DND-41 (cell line): Measurements from ENCODE around the gene ALDH1L2.

ENCODE experiments used
- ATAC-seq: fragments of 200-7000 bp; cut with Tn5 transposase; 3 replicates; pipeline ENCODE4 v1.9.1; 2021; ENCODE audit warnings: low read depth; ENCODE audit not compliant: insufficient read depth
- DNase-seq: peaks from one replicate; pipeline ENCODE4 v3.0.0-alpha.2; 2020
- H2AFZ ChIP-seq: 2 replicates; pipeline ENCODE4 v1.6.0; 2012; ENCODE audit warnings: low read depth, low read length
- H3K27ac ChIP-seq: 2 replicates; pipeline ENCODE4 v1.5.1; 2012; ENCODE audit warnings: low read length, inconsistent platforms
- H3K27me3 ChIP-seq: fragments of 200-600 bp; sonication (generic); 2 replicates; pipeline ENCODE4 v1.6.0; 2012; ENCODE audit warnings: low read length, mild to moderate bottlenecking, inconsistent platforms; ENCODE audit not compliant: insufficient read depth, poor library complexity
- H3K36me3 ChIP-seq: 2 replicates; pipeline ENCODE4 v1.5.1; 2012; ENCODE audit warnings: low read length, inconsistent platforms; ENCODE audit not compliant: insufficient read depth
- H3K4me1 ChIP-seq: 2 replicates; pipeline ENCODE4 v1.5.1; 2012; ENCODE audit warnings: mild to moderate bottlenecking, low read length; ENCODE audit not compliant: insufficient read depth
- H3K4me2 ChIP-seq: 2 replicates; pipeline ENCODE4 v1.6.0; 2012; ENCODE audit warnings: mild to moderate bottlenecking, moderate library complexity, low read length, inconsistent platforms; ENCODE audit not compliant: insufficient read depth
- H3K4me3 ChIP-seq, 2 experiments: fragments of 200-600 bp in 1 of 2; shearing (Covaris generic) in 1 of 2; 2 replicates each; pipeline ENCODE4 v1.5.1; 2012 to 2016; ENCODE audit warnings: inconsistent platforms in 2 of 2, low read length in 2 of 2, mild to moderate bottlenecking in 2 of 2, low read depth in 1 of 2, moderate library complexity in 1 of 2
- H3K79me2 ChIP-seq: 2 replicates; pipeline ENCODE4 v1.6.0; 2012; ENCODE audit warnings: low read length, inconsistent platforms; ENCODE audit not compliant: insufficient read depth
- H3K9ac ChIP-seq: 2 replicates; pipeline ENCODE4 v1.6.0; 2012; ENCODE audit warnings: low read depth, mild to moderate bottlenecking, inconsistent platforms, low read length, moderate library complexity
- H3K9me3 ChIP-seq: 2 replicates; pipeline ENCODE4 v1.5.1; 2012; ENCODE audit warnings: low read length, moderate library complexity, mild to moderate bottlenecking, inconsistent platforms; ENCODE audit not compliant: insufficient read depth, severe bottlenecking
- H4K20me1 ChIP-seq: 2 replicates; pipeline ENCODE4 v1.6.0; 2012; ENCODE audit warnings: low read length; ENCODE audit not compliant: insufficient read depth
- CTCF ChIP-seq: IDR thresholded peaks from 2 replicates; pipeline ENCODE4 v1.5.1; 2012; ENCODE audit warnings: borderline replicate concordance, low read length, moderate library complexity, mild to moderate bottlenecking; ENCODE audit not compliant: poor library complexity, severe bottlenecking; ENCODE audit errors: extremely low read depth
- EZH2 ChIP-seq: IDR thresholded peaks from 3 replicates; pipeline ENCODE4 v1.6.1; 2012; ENCODE audit warnings: borderline replicate concordance, low read depth, mild to moderate bottlenecking, moderate library complexity, low read length, inconsistent platforms; ENCODE audit not compliant: severe bottlenecking

The ALDH1L2 gene

GRCh38 chr12:105030820-105031807 lies 53.1 kb downstream of the ALDH1L2 start:
- no peak for ATAC-seq
- no peak overlapping the region for H3K4me2 ChIP-seq
- no peak for DNase-seq
- peaks cover 7% of the 10 kb centered on the region for H3K4me1 ChIP-seq
- H3K36me3 ChIP-seq, result no peaks in the 10 kb centered on the region
- no peak overlapping the region for H3K27ac ChIP-seq
- no peaks in the 10 kb centered on the region for H3K9me3 ChIP-seq
- no peaks in the 10 kb centered on the region for H4K20me1 ChIP-seq
- H3K4me3 ChIP-seq, result no peak overlapping the region
- H3K27me3 ChIP-seq, result no peaks in the 10 kb centered on the region
- H2AFZ ChIP-seq, result peak overlapping the region; percentile 1; the same call in 1 of the 2 replicates
- H3K9ac ChIP-seq, result no peak overlapping the region
- TF ChIP-seq CTCF (no peak), EZH2 (no peak)
- H3K79me2 ChIP-seq, result no peaks in the 10 kb centered on the region

GRCh38 chr12:105026411-105026810 lies 57.8 kb downstream of the ALDH1L2 start:
- H3K9ac ChIP-seq, result no peak overlapping the region
- H3K79me2 ChIP-seq, result no peaks in the 10 kb centered on the region
- TF ChIP-seq CTCF, result no peak
- H3K36me3 ChIP-seq, result no peaks in the 10 kb centered on the region
- ATAC-seq, result no peak
- H3K4me3 ChIP-seq, result no peak overlapping the region
- peaks cover 6% of the 10 kb centered on the region for H3K4me1 ChIP-seq
- H3K27me3 ChIP-seq, result no peaks in the 10 kb centered on the region
- H4K20me1 ChIP-seq, result no peaks in the 10 kb centered on the region
- H3K27ac ChIP-seq, result no peak overlapping the region
- no peak overlapping the region for H3K4me2 ChIP-seq
- H2AFZ ChIP-seq, result no peak overlapping the region
- DNase-seq, result no peak
- no peaks in the 10 kb centered on the region for H3K9me3 ChIP-seq

GRCh38 chr12:105025890-105026289 lies 58.4 kb downstream of the ALDH1L2 start:
- Histone ChIP-seq H4K20me1 (no peaks in the 10 kb centered on the region), H3K36me3 (no peaks in the 10 kb centered on the region), H3K27me3 (no peaks in the 10 kb centered on the region), H2AFZ (no peak overlapping the region), H3K9me3 (no peaks in the 10 kb centered on the region), H3K4me3 (no peak overlapping the region), H3K9ac (no peak overlapping the region), H3K4me1 (peaks cover 2% of the 10 kb centered on the region; the same call in 1 of the 2 replicates), H3K79me2 (no peaks in the 10 kb centered on the region), H3K4me2 (no peak overlapping the region), H3K27ac (no peak overlapping the region)
- no peak for TF ChIP-seq EZH2
- no peak for TF ChIP-seq CTCF
- ATAC-seq (no peak), DNase-seq (no peak)
